G401.6 (cell line): Measurements from ENCODE around the gene BATF.
"Not testable (repeated sequence)": the region's sequence is repeated elsewhere in the genome, so short reads cannot be mapped to it uniquely, and the experiment has no call there.

Experiments
- FAIRE-seq: peaks from 2 replicates; lab custom pipeline; 2012; peaks lifted over from hg19 to GRCh38; lab: Jason Lieb, UNC

BATF gene, protein sequence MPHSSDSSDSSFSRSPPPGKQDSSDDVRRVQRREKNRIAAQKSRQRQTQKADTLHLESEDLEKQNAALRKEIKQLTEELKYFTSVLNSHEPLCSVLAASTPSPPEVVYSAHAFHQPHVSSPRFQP

DNA sequence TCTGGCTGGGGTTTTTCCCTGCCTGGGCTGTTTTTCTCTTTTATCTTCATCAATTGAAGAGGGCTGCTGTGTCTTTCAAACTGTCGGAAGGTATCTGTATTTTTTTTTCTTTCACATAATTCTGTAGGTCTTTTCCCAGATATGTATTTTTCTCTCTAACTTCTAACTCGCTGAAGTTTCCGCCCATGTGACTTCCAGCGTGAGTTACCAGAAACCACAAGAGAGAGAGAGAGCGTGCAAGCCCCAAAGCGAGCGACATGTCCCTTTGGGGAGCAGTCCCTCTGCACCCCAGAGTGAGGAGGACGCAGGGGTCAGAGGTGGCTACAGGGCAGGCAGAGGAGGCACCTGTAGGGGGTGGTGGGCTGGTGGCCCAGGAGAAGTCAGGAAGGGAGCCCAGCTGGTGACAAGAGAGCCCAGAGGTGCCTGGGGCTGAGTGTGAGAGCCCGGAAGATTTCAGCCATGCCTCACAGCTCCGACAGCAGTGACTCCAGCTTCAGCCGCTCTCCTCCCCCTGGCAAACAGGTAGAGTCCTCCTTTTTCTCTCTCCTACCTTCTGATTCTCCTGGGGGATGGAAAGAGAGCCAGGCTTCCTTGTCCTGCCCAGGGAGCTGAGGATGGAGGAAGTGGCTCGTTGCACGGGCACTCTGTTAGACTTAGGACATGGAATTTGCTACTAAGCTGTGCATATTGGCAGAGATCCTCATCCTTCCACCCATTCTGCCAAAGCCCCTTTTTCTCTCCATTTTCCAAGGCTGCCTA, at the start of gene BATF:
BATF (plus strand) TSS at position 246 of the 759 bp plus-strand sequence; CDS start at position 460, 214 bp downstream.
- no peak for FAIRE-seq

DNA sequence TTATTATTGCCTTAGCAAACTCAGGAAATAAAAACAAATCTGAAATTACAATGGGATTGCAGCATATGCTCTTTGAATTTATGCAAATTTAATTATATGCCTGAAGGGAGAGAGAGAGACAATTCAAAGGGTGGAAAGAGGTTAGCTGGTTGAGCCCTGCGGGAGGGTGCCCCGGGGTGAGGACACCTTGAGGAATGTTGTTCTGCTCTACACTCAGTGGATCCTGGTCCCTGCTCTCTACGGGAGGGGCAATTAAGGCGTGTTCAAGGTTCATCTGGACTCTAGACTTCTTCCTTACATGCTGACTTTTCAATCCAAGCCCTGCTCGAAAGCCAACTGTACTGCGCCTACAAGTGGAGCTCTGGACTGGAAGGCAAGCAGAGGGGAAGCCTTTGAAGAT, 48.1 kb upstream of the BATF start:
- not testable (repeated sequence) for FAIRE-seq

DNA sequence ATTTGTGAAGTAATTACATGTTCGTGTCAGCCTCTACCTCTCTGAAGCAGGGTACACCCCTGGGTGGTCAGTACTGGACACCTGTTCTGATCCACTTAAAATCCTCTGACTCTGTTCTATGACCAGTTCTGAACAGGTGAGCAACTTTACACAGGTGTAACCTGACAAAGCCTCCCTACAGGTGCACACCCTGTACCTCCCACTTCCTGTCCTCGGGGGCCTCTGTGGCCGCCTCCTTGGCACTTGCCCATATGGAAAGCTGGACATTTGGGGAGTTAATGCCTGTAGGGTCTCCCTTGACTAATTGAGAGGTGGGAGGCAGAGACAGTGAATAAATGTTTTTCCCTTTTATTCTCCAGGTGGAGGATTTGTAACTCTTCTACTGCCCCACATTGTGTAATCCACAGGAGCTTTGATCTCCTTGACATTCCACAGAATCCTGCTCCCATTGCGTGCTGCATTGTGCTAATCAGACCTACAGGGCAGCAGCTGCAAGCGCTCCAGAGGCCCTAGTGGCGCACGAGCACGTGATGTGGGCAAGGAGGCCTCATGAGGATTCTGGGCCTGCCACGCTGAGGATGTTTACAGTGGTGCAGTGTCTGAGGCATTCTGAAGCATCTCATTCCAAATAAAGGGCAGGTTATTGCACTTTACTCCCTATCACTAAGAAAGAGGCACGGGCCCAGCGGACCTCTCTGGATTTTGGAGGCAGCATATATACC, 45.8 kb upstream of the BATF start:
- no peak for FAIRE-seq

DNA sequence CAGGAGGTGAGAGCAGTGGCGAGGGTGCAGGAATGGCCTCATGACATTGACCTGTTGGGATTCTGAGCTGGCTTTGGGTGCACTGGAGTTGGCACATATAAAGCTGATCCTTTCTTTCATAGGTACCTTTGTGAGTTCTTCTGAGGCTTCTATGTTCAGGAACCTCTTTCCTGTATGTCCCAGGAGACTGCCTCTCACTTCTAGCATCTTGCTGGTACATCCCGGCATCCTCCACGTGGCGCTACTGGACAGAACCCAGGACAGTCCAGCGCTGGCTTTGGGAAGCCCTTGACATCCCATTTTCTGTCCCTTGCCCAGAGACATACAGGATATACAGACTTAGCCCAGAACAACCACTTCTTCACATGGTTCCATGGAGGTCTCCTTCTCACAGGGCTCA, 44.4 kb upstream of the BATF start:
- FAIRE-seq, result no peak

DNA sequence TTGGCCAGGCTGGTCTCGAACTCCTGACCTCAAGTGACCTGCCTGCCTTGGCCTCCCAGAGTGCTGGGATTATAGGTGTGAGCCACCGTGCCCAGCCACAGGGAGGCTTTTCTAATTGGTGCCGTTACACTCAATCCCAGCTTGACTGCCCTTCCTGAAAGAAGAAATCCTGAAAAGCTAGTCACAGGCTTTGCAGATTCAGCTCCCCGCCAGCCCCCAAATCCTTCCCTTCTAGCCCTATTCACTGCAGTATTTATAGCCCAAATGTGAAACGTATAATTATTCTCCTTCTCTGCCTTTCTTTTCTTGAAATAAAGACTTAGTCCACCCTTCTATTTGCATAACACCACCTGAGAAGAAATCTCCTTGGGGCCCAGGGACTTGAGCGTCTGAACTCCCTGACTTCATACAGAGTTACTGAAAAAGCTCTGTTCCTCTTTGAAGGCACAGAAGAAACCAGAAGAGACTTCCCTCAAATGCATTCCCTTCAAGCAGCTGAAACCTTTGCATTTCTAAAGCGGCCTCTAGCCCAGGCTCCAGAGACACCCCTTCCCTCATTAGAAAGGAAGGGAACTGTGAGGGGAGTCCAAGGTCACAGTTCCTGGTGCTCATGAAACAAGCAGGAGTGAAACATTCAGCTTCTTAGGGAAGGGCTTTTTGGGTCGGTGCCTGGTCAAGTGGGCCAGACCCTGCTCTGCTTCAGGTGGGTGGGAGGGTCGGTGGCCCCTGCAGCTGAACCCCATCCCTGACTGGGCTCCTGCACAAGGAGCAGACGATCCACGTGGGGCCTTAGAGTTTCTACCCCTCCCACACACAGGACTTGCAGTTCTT, 42.3 kb upstream of the BATF start:
- FAIRE-seq, result no peak

DNA sequence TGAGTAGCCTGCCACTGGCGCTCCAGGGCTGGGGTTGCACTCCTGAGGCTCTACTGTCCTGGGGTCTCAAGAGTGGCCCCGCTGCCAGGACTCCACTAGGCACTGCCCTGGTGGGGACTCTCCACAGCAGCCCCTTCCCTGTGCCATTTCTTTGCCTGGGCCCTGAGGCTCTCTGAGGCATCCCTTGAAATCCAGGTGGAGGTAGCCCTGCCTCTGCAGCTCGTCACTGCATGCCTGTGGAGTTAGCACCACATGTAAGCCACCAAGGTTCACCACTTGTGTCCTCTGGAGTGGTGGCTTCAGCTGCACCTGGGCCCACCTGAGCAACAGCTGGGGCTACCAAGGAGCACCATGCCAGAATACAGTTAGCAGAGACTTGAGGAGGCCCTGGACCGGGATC, 39.9 kb upstream of the BATF start:
- FAIRE-seq, result no peak

DNA sequence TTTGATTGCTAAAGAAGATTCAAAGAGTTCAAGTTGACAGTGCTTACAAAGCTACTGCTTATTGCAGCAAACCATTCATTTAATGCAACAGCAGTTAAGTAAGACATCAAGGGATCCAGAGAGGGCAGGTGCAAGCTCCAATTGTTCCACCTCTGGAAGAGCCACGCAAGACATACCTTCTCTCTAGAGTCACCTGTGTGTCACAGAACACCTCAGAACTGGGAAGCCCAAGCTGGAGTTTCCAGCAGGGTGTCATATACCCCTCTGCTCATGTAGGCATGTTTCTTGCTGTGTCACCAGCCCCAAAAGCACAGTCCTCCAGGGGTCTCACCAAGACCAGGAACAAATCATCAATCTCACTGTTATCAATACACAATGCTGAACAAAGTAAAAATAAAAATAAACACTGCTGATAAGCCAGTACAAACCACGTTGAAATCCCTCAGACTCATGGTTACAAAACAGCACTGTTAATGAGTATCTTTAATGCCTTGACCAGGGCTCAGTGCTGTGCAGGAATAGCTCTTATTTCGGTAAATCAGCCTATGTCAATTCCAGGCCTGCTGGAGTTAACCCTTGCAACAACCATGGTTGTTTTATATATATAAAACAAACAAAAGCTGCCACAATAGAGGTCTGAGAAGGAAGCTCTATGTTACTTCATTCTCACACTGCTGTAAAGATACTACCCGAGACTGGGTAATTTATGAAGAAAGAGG, 37.4 kb upstream of the BATF start:
- FAIRE-seq, result no peak

DNA sequence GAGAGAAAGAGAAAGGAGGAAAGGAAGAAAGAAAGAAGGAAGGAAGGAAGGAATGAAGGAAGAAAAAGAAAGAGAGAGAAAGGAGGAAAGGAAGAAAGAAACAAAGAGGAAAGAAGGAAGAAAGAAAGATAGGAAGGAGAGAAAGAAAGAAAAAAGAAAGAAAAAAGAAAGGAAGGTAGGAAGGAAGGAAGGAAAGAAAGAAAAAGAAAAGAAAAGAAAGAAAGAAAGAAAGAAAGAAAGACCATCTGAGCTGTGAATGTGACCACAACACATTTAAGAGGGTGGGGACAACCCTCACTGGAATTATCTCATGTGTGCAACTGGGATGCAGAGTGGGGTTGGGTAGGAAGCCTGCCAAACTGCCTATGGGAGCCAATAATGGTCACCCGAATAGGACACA, 36.0 kb upstream of the BATF start:
- FAIRE-seq, result no peak

DNA sequence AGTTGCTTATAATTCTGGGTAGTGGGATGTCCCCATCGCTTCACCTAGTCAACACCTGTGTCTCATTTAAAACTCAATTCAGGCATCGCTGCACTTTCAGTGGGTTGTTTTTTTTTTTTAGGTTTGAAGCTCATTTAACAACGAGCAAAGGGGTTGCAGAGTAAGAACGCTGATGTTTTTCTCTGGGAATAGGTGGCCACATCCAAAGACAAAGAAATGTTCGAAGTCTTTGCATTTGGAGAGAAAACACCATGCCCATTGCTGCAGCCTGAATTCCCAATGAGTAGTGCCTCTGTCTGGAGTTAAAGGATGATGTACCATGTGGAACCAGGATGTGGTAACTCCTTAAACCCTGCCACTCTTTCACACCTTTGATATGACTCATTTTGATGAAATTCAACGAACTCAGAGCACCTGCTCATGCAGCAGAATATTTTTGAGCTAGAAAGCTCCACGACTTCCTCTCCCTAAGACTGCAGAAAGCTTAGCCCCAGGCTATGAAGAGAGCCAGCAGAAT, 35.1 kb upstream of the BATF start:
- FAIRE-seq, result no peak

DNA sequence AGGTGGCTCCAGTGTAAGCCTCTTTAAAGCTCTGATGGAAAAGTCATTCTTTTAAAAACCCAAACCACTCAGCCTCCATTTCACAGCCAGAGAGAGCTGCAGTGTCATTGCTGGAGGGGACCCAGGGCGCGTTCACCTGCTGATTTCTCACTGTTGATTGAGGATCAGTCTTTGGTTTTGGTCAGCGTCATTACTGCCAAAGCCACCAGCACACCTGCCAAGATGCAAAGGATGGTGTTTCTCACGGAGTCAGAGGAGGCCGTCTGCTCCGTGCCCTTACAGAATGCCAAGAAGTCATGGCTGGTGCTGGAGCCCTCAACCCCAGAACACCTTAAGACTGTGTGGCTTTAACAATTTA, 32.8 kb upstream of the BATF start:
- no peak for FAIRE-seq

DNA sequence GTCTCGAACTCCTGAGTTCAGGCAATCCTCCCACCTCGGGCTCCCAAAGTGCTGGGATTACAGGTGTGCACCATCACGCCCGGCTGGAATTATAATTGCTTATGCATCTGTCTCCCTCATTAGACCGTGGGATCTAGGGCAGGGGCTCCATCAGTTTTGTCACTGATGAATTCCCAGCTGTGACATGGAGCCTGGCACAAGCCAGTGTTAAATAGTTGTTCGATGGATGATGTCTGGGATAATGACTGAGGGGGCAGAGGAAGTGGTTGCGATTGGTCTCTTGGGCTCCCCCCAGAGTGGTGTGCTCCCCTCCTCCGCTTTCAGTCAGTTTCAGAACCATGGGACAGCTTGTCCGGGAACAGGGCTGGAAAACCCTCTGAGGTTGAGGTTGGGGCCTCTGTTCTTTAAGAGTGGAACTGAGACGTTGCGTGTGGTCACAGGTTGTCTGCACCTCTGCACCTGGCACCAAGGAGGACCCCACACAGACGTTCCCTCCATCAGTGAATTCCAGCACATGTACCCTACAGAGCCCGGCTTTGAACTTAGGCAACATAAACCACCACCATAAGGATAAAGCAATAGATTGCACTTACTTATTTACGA, 30.8 kb upstream of the BATF start:
- no peak for FAIRE-seq

DNA sequence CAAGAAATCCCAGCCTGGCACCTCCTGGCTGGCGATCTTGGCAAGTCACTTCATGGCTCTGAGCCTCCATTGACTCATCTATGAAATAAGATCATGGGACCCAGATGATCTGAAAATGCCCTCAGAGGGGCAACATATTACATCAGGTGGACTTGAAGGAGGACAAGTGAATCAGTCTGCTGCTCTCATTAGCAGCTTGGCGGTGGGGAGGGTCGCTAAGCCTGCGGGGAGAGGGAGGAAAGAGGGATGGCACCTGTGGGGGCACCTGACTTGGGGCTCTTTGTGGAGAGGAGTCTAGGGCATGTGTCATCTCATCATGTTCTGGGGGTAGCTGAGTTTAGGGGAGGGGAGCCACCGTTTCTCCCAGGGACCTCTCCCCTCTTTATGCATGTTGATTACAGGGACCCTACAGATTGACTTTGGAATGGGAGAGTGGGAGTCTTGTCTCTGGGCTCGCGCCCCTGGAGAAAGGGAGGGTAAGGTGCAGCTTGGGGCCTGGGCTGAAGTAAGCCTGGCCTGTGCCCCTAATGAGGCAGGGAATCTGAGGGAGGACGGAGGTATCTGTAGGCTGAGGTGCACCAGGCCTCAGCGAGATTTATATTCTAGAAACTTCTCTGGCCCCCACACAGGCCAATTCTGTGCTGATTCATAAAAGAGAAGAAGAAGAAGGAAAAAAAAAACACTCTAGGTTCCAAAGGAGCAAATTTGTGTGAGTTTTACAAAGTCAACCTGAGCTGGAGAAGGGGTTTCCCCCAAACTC, 29.3 kb upstream of the BATF start:
- FAIRE-seq, result no peak

DNA sequence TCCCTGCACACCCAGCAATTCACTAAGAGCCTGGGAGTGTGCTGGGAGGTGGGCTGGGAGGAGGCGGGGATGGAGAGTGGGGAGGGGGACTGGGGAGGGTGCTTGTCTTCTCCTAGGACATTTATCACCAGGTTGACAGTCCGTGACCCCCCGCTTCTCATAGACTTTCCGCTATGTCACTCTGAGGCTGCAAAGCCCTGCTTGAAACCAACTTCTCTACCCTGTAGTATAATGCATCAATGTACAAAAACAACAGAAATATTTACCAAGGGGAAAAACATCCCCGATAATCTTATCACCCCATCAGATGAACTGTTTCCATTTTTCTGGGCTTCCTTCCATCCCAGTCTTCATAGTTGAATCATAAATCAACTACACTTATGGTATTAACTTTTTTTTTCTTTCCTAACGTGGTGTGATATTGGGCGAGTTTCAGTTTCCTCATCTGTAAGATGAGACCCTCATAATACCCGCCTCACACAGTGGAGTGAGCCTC, 28.6 kb upstream of the BATF start:
- no peak for FAIRE-seq

DNA sequence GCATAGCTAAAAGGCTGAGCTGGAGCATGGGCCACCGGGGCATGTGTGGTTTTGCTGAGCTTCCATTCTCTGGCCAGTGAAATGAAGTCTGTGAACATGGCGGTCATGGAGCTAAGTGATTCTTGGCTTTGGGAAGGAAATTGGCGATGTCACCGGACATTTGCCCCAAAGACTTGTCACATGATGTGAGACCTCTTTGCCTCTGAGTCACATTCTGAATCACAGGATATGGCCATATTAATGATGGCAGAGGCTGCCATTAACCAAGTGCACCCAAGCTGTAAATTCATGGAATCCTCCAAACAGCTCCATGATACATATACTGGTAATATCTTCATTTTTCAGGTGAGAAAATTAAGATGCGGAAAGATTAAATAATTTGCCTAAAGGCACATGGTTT, 27.4 kb upstream of the BATF start:
- FAIRE-seq, result no peak

DNA sequence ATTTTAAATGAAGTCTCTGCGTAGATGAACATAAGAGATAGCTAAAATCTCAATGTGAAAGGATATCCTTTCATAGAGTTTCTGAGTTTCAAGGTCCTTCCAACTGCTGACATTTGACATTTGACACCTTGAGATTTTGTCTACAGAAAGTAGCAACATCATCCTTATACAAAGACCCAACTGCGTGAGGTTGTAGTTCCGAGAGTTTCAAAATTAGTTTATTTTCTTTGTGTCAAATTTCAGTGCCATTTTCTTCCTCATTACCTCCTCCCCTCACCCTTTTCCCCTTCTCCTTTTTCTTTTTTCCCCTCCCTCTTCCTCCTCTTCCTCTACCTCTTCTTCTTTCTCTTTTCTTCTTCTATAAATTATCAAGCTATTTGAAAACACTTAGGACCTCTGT, 26.9 kb upstream of the BATF start:
- no peak for FAIRE-seq

DNA sequence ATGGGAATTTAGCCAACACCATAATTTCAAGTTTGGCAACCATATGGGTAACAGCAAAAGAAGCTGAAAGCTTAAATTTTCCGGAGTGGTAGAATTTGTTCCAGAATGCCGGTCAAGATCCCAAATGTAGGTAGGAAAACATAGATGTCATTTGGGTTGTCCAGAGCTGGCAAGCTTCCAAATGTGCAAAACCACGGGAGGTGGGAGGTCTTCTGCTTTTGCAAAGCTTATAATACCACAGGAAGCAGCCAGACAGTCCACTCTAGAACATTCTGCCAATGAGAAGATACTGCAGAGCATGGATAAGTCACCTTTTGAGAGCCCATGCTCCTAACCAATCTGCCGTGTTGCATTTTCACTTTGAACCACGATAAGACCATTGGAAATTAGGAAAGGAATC, 26.4 kb upstream of the BATF start:
- FAIRE-seq, result no peak

DNA sequence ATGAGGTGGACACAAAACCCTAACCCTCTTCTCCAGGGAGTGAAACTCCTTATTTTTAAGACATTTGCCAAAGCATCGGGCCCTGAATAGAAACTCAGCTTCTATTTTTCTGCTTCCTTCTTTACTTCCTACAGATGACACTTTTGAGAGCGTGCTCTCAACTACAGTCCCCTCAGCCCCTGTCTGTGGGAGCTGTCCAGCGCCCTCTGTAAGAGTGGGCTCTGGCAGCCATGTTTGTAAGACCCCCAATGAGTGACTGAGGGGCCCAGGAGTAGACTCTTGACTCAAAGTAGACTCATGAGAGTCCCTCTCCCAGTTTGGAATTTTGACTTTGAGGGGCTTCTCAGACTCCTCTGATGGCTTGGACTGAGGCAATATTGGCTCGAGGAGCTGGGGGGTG, 25.5 kb upstream of the BATF start:
- no peak for FAIRE-seq

DNA sequence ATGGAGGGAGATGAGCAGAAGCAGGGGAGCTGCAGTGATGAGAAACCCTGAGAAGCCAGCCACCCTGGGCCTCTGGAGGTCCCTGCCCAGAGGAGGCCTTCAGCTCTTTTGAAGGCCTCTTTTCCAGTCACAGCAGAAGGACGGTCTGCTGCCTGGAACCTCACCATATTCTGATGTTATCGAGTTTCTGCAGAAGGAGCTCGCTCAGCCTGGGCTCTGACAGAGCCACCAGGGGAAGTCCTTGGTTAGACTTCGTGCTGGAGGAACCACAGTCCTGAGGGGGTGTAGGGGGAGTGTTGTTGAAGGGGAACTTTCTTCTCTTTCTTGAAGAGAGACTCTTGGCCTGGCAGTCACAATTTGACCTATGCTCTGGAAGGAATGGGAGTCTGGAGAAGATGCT, 25.1 kb upstream of the BATF start:
- FAIRE-seq, result no peak

DNA sequence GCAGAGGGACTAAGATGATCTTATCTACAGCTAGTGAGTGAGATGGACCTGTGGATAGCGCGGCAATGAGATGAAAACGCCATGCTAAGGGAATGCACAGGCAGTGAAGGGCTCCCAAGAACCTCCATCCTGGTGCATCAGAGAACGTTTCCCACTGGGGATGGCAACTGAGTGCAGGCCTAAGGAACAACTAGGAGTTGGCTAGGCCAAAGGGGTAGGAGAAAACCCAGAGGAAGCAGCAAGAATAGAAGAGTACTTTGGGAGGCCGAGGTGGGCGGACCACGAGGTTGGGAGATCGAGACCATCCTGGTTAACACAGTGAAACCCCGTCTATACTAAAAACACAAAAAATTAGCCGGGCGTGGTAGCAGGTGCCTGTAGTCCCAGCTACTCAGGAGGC, 24.6 kb upstream of the BATF start:
- no peak for FAIRE-seq

DNA sequence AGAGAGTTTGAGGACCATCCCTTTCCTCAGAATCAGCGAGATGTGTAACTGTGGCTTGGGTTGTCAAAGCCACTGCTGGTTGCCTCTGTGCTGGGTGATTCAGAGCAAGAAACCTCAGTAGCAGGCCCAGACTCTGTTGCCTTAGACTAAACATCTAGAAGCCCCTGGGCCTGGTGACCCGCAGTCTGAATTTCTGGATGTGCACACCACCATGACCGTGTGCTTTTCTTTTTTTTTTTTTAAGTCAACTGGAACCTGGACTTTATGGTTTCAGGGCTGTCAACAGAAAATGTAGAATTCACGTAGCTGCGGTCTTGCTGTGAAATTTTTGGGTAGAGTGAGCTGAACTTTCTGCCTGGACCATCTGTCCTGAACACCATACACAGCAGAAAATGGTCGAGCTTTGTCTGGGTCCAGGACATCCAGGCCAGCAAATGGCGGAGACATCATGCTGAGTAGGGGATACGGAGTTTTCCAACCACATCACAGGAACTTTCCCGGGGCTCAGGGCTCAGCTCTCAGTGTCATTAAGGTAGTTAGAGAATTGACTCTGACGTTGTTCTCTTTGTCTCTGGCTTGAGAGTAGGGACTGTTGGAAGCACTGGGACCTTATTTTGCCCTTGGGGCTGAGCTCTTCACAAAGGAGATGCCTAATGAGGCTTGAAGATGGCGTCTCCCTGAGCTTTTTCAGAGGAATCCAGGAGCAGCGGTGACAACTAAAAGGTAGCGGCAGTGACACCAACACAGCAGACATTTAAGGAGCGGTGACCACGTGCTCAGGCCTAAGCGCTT, 23.0 kb upstream of the BATF start:
- no peak for FAIRE-seq
